HepG2 (cell line): Measurements from ENCODE around the gene C14orf119. TPM values are rescaled to one million over a fixed set of nuclear protein-coding genes. Genes with fewer than 3 reads are reported as not detected.
"Not testable (repeated sequence)": the region's sequence is repeated elsewhere in the genome, so short reads cannot be mapped to it uniquely, and the experiment has no call there.

Experiments used
- ATAC-seq: fragments of 200-7000 bp; cut with Tn5 transposase; 3 replicates; pipeline ENCODE4 v1.9.1; 2020; ENCODE audit warnings: mild to moderate bottlenecking, moderate library complexity
- BruUV-seq: library from RNA; stranded (reverse); fragments of 400-500 nt; replicated peaks from 2 replicates; lab custom pipeline; 2021; lab: Mats Ljungman, UMichigan
- CTCF ChIA-PET: fragments of 300-600 bp; formaldehyde crosslinking; extraction: SDS; loops from one replicate; lab custom pipeline; 2021; ENCODE audit warnings: low total read pairs, inconsistent platforms, low intra/inter-chr PET ratio; lab: Yijun Ruan, JAX
- POLR2A ChIA-PET: fragments of 350-600 bp; sonication (Branson Sonifier 250); formaldehyde crosslinking; loops from one replicate; lab custom pipeline; 2020; ENCODE audit warnings: antibody characterized with exemption, inconsistent platforms; lab: Yijun Ruan, JAX
- DNase-seq: peaks from one replicate; pipeline ENCODE4 v3.0.0-alpha.2; 2015; ENCODE audit warnings: low spot score
- FAIRE-seq: peaks from 3 replicates; lab custom pipeline; 2011; peaks lifted over from hg19 to GRCh38; lab: Jason Lieb, UNC
- H2AFZ ChIP-seq: one replicate; pipeline ENCODE4 v1.6.1; 2011; ENCODE audit warnings: low read length, inconsistent platforms
- H3K27ac ChIP-seq: fragments of 300-600 bp; 3 replicates; pipeline ENCODE4 v1.8.0; 2011; ENCODE audit warnings: mixed run types, mild to moderate bottlenecking, mixed read lengths, low read length, inconsistent platforms; ENCODE audit not compliant: insufficient read depth; ENCODE audit errors: extremely low read length
- H3K27me3 ChIP-seq, 2 experiments: fragments of 200-600 bp in 1 of 2; 2 replicates in 1 of 2; 3 replicates in 1 of 2; pipeline versions ENCODE4 v1.6.0 to v1.8.0; 2011; ENCODE audit warnings: low read length in 2 of 2, mild to moderate bottlenecking in 2 of 2, moderate library complexity in 2 of 2, inconsistent platforms in 1 of 2; ENCODE audit not compliant: insufficient read depth in 2 of 2, control insufficient read depth in 1 of 2
- H3K36me3 ChIP-seq, 2 experiments: fragments of 200-600 bp in 1 of 2; replicated peaks in 1 of 2; 2 replicates in 1 of 2; 3 replicates in 1 of 2; pipeline versions ENCODE4 v1.5.1 to v1.8.0; 2011; ENCODE audit warnings: low read length in 2 of 2, inconsistent platforms in 1 of 2; ENCODE audit not compliant: insufficient read depth in 2 of 2, control insufficient read depth in 1 of 2
- H3K4me1 ChIP-seq: 2 replicates; pipeline ENCODE4 v1.5.1; 2012; ENCODE audit warnings: low read length, inconsistent platforms; ENCODE audit not compliant: insufficient read depth
- H3K4me2 ChIP-seq: 2 replicates; pipeline ENCODE4 v1.6.0; 2011; ENCODE audit warnings: low read depth, low read length, inconsistent platforms
- H3K4me3 ChIP-seq, 3 experiments: fragments of 200-600 bp in 1 of 3; sonication (generic), shearing (Covaris generic) in 1 of 3; replicated peaks in 1 of 3; 2 replicates each; pipeline ENCODE4 v1.5.1; 2011 to 2016; ENCODE audit warnings: low read length in 3 of 3, inconsistent platforms in 2 of 3, low read depth in 2 of 3, mild to moderate bottlenecking in 2 of 3, control low read depth in 1 of 3, mixed read lengths in 1 of 3; ENCODE audit not compliant: insufficient read depth in 1 of 3
- H3K79me2 ChIP-seq: one replicate; pipeline ENCODE4 v1.6.1; 2011; ENCODE audit warnings: low read length, inconsistent platforms; ENCODE audit not compliant: insufficient read depth
- H3K9ac ChIP-seq: 2 replicates; pipeline ENCODE4 v1.6.0; 2011; ENCODE audit warnings: mild to moderate bottlenecking, low read depth, low read length, inconsistent platforms; ENCODE audit not compliant: insufficient read depth
- H3K9me3 ChIP-seq: 2 replicates; pipeline ENCODE4 v1.5.1; 2012; ENCODE audit warnings: mild to moderate bottlenecking, low read length
- H4K20me1 ChIP-seq: 2 replicates; pipeline ENCODE4 v1.6.0; 2011; ENCODE audit warnings: inconsistent platforms, mild to moderate bottlenecking, low read length, moderate library complexity; ENCODE audit not compliant: insufficient read depth
- WGBS: methylation state at CpG from one replicate; pipeline ENCODE4 v1.1.6; 2017; ENCODE audit warnings: low lambda C conversion rate; 5-methylcytosine and 5-hydroxymethylcytosine counted together
- in situ Hi-C: cut with HindIII; loops from 2 replicates; pipeline ENCODE4 v1.10.0; 2017; ENCODE audit warnings: low pct_unique_long_range_greater_than_20kb; ENCODE audit not compliant: extremely low pct_ligation_motif_present
- intact Hi-C: fragments of 100-400 bp; cut with micrococcal nuclease; formaldehyde crosslinking; loops from one replicate; pipeline ENCODE4 v1.10.0; 2022; ENCODE audit not compliant: unreplicated experiment
- polyA plus RNA-seq, 8 experiments: library from polyadenylated mRNA; depleted of rRNA in 3 of 8; stranded (reverse) in 7 of 8; unstranded in 1 of 8; fragments of >200 nt; fragmentation: Illumina TruSeq in 4 of 8; extraction: Trizol in 4 of 8; gene quantifications; 2 replicates each; pipeline versions ENCODE4 v1.2.1 to v1.2.3, GENCODE V29; 2011 to 2016; ENCODE audit warnings: low read depth in 4 of 8, missing spikeins in 1 of 8, mixed read lengths in 1 of 8; ENCODE audit not compliant: insufficient read depth in 1 of 8
- total RNA-seq, 5 experiments: library from RNA; depleted of rRNA; stranded (reverse); fragments of >200 nt; fragmentation: Illumina TruSeq; extraction: Trizol; gene quantifications; 2 replicates each; pipeline ENCODE4 v1.2.3, GENCODE V29; 2016; ENCODE audit warnings: low read depth in 1 of 5
- TF ChIP-seq, protein P1 (sequence below): sonication (generic); formaldehyde crosslinking; IDR thresholded peaks from 2 replicates; pipeline ENCODE4 v1.5.1; 2020; ENCODE audit warnings: mild to moderate bottlenecking, missing genetic modification reagents, moderate library complexity
- TF ChIP-seq, protein P2 (sequence below): sonication (generic); formaldehyde crosslinking; IDR thresholded peaks from 2 replicates; pipeline ENCODE4 v1.5.0; 2020; ENCODE audit warnings: missing genetic modification reagents, mild to moderate bottlenecking, borderline replicate concordance

Gene C14orf119
- total and polyA plus RNA-seq, 2 of the 13 experiments (the other 11 are each of a cell fraction or from before 2014, with no cell fraction given) = 117 to 206 TPM

DNA sequence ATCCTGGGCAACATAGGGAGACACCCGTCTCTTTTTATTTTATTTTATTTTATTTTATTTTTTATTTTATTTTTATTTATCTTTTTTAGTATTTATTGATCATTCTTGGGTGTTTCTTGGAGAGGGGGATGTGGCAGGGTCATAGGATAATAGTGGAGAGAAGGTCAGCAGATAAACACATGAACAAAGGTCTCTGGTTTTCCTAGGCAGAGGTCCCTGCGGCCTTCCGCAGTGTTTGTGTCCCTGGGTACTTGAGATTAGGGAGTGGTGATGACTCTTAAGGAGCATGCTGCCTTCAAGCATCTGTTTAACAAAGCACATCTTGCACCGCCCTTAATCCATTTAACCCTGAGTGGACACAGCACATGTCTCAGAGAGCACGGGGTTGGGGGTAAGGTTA, 12.3 kb downstream of the C14orf119 start:
- H3K9ac ChIP-seq, H4K20me1 ChIP-seq, POLR2A ChIA-PET, BruUV-seq, H3K36me3 ChIP-seq, H2AFZ ChIP-seq, H3K79me2 ChIP-seq, H3K4me2 ChIP-seq, H3K27ac ChIP-seq, H3K4me3 ChIP-seq, H3K9me3 ChIP-seq, ATAC-seq, FAIRE-seq, DNase-seq, intact Hi-C loops: not testable (repeated sequence)
- in situ Hi-C loops = loop anchor here (5.0 kb wide), 1 partner anchor 40 kb away; no protein-coding TSS in a partner anchor
- Histone ChIP-seq H3K4me1 (peaks cover 40% of the 10 kb centered on the region), H3K27me3 (peaks cover 14 to 59% of the 10 kb centered on the region in 2 experiments)
- 54% methylated on average over 3 of the region's 5 CpGs for whole genome bisulfite sequencing
- CTCF ChIA-PET = interaction anchor here (1.5 to 2.8 kb wide), 2 partner anchors 31 to 39 kb away, joined by 3 to 30 read pairs; no protein-coding TSS in a partner anchor

DNA sequence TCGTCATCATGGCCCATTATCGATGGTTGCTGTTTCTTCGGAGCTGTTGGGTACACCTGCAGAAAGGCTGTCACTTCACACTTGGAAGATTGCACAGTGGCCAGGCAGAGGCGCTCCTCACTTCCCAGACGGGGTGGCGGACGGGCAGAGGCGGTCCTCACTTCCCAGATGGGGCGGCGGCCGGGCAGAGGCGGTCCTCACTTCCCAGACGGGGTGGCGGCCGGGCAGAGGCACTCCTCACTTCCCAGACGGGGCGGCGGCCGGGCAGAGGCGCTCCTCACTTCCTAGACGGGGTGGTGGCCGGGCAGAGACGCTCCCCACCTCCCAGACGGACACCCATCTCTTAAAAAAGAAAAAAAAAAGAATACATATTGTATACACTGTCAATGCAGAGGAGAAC, 12.9 kb downstream of the C14orf119 start:
- DNase-seq, H3K4me2 ChIP-seq, H3K27ac ChIP-seq, H3K9ac ChIP-seq, H2AFZ ChIP-seq, ATAC-seq, H4K20me1 ChIP-seq, H3K4me3 ChIP-seq, H3K79me2 ChIP-seq, BruUV-seq, intact Hi-C loops, H3K9me3 ChIP-seq, FAIRE-seq, H3K36me3 ChIP-seq: not testable (repeated sequence)
- WGBS = 47% methylated on average over 24 of the region's 24 CpGs
- Histone ChIP-seq H3K27me3 (peaks cover 15 to 58% of the 10 kb centered on the region in 2 experiments), H3K4me1 (peaks cover 41% of the 10 kb centered on the region)
- CTCF ChIA-PET = interaction anchor here (1.5 to 2.8 kb wide), 2 partner anchors 31 to 39 kb away, joined by 3 to 30 read pairs; no protein-coding TSS in a partner anchor
- POLR2A ChIA-PET = interaction anchor here (1.6 to 6.6 kb wide), 2 partner anchors 13 to 37 kb away, joined by 3 to 66 read pairs; partner anchors contain the start of genes ACIN1 and C14orf119
- TF ChIP-seq, protein P1, sequence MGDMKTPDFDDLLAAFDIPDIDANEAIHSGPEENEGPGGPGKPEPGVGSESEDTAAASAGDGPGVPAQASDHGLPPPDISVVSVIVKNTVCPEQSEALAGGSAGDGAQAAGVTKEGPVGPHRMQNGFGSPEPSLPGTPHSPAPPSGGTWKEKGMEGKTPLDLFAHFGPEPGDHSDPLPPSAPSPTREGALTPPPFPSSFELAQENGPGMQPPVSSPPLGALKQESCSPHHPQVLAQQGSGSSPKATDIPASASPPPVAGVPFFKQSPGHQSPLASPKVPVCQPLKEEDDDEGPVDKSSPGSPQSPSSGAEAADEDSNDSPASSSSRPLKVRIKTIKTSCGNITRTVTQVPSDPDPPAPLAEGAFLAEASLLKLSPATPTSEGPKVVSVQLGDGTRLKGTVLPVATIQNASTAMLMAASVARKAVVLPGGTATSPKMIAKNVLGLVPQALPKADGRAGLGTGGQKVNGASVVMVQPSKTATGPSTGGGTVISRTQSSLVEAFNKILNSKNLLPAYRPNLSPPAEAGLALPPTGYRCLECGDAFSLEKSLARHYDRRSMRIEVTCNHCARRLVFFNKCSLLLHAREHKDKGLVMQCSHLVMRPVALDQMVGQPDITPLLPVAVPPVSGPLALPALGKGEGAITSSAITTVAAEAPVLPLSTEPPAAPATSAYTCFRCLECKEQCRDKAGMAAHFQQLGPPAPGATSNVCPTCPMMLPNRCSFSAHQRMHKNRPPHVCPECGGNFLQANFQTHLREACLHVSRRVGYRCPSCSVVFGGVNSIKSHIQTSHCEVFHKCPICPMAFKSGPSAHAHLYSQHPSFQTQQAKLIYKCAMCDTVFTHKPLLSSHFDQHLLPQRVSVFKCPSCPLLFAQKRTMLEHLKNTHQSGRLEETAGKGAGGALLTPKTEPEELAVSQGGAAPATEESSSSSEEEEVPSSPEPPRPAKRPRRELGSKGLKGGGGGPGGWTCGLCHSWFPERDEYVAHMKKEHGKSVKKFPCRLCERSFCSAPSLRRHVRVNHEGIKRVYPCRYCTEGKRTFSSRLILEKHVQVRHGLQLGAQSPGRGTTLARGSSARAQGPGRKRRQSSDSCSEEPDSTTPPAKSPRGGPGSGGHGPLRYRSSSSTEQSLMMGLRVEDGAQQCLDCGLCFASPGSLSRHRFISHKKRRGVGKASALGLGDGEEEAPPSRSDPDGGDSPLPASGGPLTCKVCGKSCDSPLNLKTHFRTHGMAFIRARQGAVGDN = 0 out of 2 replicates have a peak, but pooled peaks have one; percentile 14
- TF ChIP-seq, protein P2, sequence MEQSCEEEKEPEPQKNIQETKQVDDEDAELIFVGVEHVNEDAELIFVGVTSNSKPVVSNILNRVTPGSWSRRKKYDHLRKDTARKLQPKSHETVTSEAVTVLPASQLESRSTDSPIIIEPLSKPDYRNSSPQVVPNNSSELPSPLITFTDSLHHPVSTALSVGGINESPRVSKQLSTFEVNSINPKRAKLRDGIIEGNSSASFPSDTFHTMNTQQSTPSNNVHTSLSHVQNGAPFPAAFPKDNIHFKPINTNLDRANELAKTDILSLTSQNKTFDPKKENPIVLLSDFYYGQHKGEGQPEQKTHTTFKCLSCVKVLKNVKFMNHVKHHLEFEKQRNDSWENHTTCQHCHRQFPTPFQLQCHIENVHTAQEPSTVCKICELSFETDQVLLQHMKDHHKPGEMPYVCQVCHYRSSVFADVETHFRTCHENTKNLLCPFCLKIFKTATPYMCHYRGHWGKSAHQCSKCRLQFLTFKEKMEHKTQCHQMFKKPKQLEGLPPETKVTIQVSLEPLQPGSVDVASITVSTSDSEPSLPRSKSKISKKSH (CRISPR knock-in tag) = peak; percentile 64
- in situ Hi-C loops = loop anchor here (5.0 kb wide), 1 partner anchor 41 kb away; no protein-coding TSS in a partner anchor
